Measurements from ENCODE around the gene AKAP11.
"Not testable (repeated sequence)": the region's sequence is repeated elsewhere in the genome, so short reads cannot be mapped to it uniquely, and the experiment has no call there.

DNA sequence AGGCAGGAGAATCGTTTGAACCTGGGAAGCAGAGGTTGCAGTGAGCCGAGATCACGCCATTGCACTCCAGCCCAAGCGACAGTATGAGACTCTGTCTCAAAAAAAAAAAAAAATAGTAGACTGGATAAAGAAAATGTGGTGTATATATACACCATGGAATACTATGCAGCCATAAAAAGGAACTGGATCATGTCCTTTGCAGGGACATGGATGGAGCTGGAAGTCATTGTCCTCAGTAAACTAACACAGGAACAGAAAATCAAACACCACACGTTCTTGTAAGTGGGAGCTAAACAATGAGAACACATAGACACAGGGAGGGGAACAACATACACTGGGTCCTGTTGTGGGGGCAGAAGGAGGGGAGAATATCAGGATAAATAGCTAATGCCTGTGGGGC lies 45.2 kb upstream of the AKAP11 start:
- TF ChIP-seq EZH2 (IDR thresholded peaks at IDR 0.05; ENCODE audit: borderline replicate concordance, low read length): not testable (repeated sequence)
- TF ChIP-seq, protein P1, sequence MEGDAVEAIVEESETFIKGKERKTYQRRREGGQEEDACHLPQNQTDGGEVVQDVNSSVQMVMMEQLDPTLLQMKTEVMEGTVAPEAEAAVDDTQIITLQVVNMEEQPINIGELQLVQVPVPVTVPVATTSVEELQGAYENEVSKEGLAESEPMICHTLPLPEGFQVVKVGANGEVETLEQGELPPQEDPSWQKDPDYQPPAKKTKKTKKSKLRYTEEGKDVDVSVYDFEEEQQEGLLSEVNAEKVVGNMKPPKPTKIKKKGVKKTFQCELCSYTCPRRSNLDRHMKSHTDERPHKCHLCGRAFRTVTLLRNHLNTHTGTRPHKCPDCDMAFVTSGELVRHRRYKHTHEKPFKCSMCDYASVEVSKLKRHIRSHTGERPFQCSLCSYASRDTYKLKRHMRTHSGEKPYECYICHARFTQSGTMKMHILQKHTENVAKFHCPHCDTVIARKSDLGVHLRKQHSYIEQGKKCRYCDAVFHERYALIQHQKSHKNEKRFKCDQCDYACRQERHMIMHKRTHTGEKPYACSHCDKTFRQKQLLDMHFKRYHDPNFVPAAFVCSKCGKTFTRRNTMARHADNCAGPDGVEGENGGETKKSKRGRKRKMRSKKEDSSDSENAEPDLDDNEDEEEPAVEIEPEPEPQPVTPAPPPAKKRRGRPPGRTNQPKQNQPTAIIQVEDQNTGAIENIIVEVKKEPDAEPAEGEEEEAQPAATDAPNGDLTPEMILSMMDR (conservative IDR thresholded peaks at IDR 0.05 in 1 of 2, IDR thresholded peaks at IDR 0.05 in 1 of 2; ENCODE audit: extremely low read depth in 1 of 2, insufficient read depth in 1 of 2, low read depth in 1 of 2, low read length in 2 of 2): not testable (repeated sequence)

Data from mammary epithelial cell (primary cell).